ENCODE data around the gene RBM39.

- TF ChIP-seq, protein P1, sequence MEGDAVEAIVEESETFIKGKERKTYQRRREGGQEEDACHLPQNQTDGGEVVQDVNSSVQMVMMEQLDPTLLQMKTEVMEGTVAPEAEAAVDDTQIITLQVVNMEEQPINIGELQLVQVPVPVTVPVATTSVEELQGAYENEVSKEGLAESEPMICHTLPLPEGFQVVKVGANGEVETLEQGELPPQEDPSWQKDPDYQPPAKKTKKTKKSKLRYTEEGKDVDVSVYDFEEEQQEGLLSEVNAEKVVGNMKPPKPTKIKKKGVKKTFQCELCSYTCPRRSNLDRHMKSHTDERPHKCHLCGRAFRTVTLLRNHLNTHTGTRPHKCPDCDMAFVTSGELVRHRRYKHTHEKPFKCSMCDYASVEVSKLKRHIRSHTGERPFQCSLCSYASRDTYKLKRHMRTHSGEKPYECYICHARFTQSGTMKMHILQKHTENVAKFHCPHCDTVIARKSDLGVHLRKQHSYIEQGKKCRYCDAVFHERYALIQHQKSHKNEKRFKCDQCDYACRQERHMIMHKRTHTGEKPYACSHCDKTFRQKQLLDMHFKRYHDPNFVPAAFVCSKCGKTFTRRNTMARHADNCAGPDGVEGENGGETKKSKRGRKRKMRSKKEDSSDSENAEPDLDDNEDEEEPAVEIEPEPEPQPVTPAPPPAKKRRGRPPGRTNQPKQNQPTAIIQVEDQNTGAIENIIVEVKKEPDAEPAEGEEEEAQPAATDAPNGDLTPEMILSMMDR (IDR thresholded peaks at IDR 0.05) = no peak
- no peak for TF ChIP-seq ZFX (IDR thresholded peaks at IDR 0.05; ENCODE audit: borderline replicate concordance)
Observed at GRCh38 chr20:35771367-35771688, 29.3 kb upstream of the RBM39 start.
